Stimulated activated CD4-positive, alpha-beta T cell treated with anti-CD3 and anti-CD28 coated beads, Interleukin-4, amount 100 ng/mL, for 24 hours (primary cell): Measurements from ENCODE around the gene PPP2R1A.
"Not testable (repeated sequence)": the region's sequence is repeated elsewhere in the genome, so short reads cannot be mapped to it uniquely, and the experiment has no call there.

ENCODE experiments used
- DNase-seq: peaks from one replicate; pipeline ENCODE4 v3.0.0-alpha.2; 2020

The PPP2R1A gene

DNA sequence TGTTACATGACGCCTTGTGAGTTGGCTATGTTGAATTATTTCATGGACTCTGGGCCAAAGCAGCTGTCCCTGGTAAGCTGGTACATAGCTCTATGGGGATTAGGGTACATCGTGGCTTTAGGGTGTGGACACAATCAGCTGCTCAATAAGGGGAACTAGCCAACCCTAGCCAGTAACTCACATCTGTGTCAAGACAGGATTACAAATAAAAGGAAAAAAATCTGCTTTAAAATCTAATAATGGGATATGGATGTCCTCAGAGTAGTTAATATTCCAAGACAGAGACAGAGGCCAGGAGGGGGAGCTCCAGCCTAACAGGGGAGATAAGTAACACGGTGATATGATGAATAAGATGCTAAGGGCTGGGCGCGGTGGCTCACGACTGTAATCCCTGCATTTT lies 58.4 kb downstream of the PPP2R1A start:
- peak; percentile 69 for DNase-seq

DNA sequence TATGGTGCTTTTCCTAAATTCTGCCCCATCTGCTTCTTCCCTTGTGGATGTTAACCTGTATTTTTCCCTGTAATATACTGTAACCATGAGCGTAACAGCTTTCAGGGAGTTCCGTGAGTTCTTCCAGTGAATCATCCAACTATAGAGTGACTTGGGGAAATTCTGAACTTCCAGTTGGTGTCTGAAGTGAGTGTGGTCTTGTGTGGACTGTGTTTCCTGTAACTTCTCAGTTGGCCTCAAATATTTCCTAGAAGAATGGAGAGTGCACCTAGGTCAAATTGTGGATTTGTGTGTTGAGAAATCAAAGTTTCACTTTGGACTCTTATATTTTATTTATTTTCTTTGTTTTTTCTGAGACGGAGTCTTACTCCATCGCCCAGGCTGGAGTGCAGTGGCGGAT lies 68.6 kb downstream of the PPP2R1A start:
- no peak for DNase-seq

DNA sequence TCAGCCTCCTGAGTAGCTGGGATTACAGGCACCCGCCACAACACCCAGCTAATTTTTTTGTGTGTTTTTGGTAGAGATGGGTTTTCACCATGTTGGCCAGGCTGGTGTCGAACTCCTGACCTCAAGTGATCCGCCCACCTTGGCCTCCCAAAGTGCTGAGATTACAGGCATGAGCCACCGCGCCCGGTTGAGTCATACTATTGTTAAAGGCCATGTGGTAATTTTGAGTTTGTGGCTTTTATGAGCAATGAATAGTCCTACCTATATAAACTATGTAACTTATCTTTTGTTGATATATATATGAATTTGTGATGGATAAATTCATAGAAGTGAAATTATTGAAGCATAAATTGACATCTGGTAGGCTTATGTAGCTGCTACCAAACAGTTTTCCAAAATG lies 75.7 kb downstream of the PPP2R1A start:
- DNase-seq: not testable (repeated sequence)

DNA sequence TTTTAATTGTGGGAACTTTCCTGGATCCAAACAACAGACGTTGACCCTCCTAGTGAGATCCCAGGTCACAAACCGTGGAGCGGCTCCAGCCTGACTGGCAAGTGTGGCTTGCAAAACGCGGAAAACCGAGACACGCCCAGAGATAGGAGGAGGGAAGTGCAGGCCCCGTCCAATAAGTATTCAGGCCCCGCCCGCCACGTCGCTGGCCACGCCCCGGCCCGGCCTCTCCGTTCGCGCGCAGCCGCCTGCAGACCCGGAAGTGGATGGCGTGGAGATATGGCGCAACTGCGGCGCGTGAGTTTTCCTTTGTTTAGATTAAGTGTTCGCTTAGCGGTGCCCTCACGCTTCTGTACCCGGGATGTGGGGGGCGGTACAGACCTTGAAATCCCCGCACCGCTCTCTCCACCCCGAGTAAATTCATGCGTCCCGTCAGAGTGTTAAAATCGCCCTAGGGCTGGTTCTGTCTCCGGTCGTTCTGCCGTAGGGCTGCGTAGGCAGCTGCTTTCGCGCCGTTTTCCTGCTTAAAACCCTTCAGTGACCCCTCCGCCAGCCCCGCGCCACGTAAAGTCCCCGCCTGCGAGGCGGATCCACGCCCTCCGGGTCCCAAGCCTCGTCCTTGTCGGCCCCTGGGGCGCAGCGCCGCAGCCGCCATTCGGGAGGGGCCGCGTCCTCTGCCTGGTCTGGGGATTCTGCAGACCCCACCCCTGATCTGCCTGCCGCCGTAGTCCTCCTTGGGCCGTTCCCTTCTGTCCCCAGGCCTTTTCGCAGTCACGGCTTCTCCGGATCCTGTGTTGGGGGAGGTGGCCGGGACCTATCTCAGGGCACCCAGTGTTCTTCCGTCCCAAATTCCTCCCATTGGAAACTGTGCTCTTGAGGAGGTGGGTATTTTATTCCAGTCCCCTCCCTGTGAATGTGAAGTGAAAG lies 79.7 kb downstream of the PPP2R1A start, which contains the start of gene ZNF766:
Gene ZNF766 (plus strand): TSS at position 250 of the 924 bp plus-strand sequence. CDS start 27 bp downstream, at position 277.
- DNase-seq: peak; percentile 98

DNA sequence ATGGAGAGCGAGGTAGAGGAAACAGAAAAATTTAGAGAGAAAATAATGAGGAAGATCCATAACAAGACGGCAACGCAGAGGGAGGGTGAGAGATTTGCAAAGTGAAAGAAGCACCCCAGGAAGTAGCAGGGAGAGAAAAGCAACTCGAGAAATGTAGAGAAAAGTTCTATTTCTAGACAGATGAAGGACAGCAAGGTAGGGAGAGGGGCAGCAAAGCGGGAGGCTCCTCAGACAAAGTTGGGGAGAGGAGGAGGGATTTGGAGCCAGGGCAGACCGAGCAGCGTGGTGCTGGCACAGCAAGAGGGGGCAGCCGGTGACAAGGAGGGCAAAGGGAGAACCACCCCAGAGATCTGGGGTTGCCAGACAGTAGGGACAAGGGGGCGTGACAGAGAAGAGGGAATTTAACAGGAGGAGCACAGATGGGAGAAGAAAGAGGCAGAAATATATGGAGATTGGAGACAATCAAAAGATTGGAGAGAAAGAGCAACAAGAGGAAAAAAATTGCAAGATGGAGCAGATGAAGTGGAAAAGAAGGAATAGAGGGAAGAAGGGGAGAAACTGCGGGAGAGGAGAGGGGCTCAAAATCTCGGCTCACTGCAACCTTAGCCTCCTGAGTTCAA lies 80.5 kb downstream of the PPP2R1A start:
- DNase-seq: peak; percentile 10

DNA sequence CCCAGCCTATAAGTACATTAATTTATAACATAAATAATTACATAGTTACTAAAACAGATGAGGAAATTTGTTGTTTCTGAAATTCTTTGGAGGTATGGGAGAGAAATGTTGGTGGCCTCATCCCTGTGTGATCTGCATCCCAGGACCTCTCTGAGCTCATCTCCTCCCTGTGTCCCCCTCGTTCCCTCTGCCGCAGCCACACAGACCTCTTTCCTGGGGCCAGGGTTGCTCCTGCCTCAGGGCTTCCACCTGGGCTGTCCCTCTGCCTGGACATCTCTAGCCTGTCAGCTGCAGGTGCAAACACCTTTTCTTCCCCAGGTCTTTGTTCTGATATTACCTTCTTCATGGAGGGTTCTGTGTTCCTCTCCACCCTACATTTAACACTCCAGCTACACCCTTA lies 83.4 kb downstream of the PPP2R1A start:
- no peak for DNase-seq

DNA sequence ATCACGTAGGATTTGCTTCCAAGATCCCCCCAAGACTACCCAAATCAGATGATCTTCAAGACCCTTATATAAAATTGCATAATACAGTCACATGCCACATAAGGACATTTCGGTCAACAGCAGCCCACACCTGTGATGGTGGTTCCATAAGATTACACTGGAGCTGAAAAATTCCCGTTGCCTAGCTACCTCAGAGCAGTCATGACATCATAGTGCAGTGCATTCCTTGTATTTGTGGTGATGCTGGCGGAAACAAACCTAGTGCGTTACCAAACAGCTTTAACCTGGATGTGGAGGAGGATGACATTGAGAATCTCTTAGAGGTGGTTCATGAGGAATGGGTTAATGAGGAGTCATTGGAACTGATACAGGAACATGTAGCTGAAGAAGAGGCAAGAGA lies 84.3 kb downstream of the PPP2R1A start:
- no peak for DNase-seq

DNA sequence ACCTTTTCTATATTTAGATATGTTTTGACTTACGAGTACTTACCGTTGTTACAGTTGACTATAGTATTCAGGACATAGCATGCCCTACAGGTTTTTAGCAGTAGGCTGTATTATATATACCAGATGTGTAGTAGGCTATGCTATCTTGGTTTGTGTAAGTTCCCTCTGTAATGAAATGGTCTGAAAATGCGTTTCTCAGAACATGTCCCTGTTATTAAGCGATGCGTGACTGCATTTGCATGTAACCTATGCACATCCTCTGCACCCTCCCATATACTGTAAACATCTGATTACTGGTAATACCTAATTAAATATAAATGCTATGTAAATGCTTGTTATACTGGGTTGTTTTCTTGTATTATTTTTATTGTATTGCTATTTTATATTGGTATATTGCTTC lies 86.1 kb downstream of the PPP2R1A start:
- DNase-seq: no peak

DNA sequence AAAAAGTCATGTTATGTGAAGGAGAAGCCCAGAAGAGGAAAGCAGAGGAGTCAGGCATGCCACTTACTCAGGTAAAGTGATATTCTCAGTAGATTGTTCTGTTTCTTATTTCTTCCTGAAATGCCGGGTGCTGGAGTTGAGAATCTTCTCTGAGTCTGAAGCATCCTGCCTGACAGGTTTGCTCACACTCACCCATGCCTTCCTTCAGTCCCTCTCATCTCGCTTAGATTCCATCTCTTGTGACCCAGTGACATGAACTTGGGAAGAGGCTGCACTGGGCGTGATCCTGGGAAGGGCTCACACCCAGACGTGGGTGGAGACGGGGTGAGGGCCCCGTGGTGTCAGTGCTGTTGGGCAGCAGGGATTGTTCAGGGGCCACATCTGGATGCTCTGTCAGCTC lies 87.6 kb downstream of the PPP2R1A start:
- no peak for DNase-seq
